ENCODE results near the gene COMMD2.
A peak's percentile ranks its signal among the peaks of the same experiment; 100 is the strongest.

The COMMD2 gene

GRCh38 chr3:149767720-149768119 is 15.4 kb upstream of the COMMD2 start:
- in situ Hi-C loops (cut with MboI; ENCODE audit: low pct_unique_long_range_greater_than_20kb, low sequenced_read_pairs, unreplicated experiment), result no loop called here
- TF ChIP-seq CTCF (IDR thresholded peaks at IDR 0.05; ENCODE audit: extremely low read depth, insufficient read depth, missing control alignments), result no peak
- no peak for DNase-seq (ENCODE audit: low spot score)

GRCh38 chr3:149765762-149766334 is 13.6 kb upstream of the COMMD2 start:
- peak; percentile 51 for TF ChIP-seq CTCF (IDR thresholded peaks at IDR 0.05; ENCODE audit: extremely low read depth, insufficient read depth, missing control alignments)
- DNase-seq (ENCODE audit: low spot score), result no peak

GRCh38 chr3:149764302-149764701 is 12.0 kb upstream of the COMMD2 start:
- no peak for TF ChIP-seq CTCF (IDR thresholded peaks at IDR 0.05; ENCODE audit: extremely low read depth, insufficient read depth, missing control alignments)
- in situ Hi-C loops (cut with MboI; ENCODE audit: low pct_unique_long_range_greater_than_20kb, low sequenced_read_pairs, unreplicated experiment), result no loop called here
- no peak for DNase-seq (ENCODE audit: low spot score)

More at GRCh38 chr3:149765762-149766334, 13.6 kb upstream of the COMMD2 start:
- in situ Hi-C loops (cut with MboI; ENCODE audit: low pct_unique_long_range_greater_than_20kb, low sequenced_read_pairs, unreplicated experiment), result no loop called here

GRCh38 chr3:149763565-149764195 is 11.4 kb upstream of the COMMD2 start:
- in situ Hi-C loops (cut with MboI; ENCODE audit: low pct_unique_long_range_greater_than_20kb, low sequenced_read_pairs, unreplicated experiment), result no loop called here
- no peak for TF ChIP-seq CTCF (IDR thresholded peaks at IDR 0.05; ENCODE audit: extremely low read depth, insufficient read depth, missing control alignments)
- no peak for DNase-seq (ENCODE audit: low spot score)

- TF ChIP-seq CTCF (IDR thresholded peaks at IDR 0.05; ENCODE audit: extremely low read depth, insufficient read depth, missing control alignments), result no peak
- DNase-seq (ENCODE audit: low spot score), result no peak
- in situ Hi-C loops (cut with MboI; ENCODE audit: low pct_unique_long_range_greater_than_20kb, low sequenced_read_pairs, unreplicated experiment), result no loop called here
Observed at GRCh38 chr3:149753717-149754116, 1.4 kb upstream of the COMMD2 start.

GRCh38 chr3:149752788-149753136 is 473 bp upstream of the COMMD2 start:
- in situ Hi-C loops (cut with MboI; ENCODE audit: low pct_unique_long_range_greater_than_20kb, low sequenced_read_pairs, unreplicated experiment), result no loop called here
- DNase-seq (ENCODE audit: low spot score), result no peak
- TF ChIP-seq CTCF (IDR thresholded peaks at IDR 0.05; ENCODE audit: extremely low read depth, insufficient read depth, missing control alignments), result no peak
